NCI-H2029 treated with DMSO at 0.1 percent for 48 hours (cell line): ENCODE data around the gene PAFAH1B2.
"Not testable (repeated sequence)": the region's sequence is repeated elsewhere in the genome, so short reads cannot be mapped to it uniquely, and the experiment has no call there.

Experiments used
- DNase-seq: peaks from one replicate; lab custom pipeline; 2025; lab: John Stamatoyannopoulos, UW

PAFAH1B2 gene

DNA sequence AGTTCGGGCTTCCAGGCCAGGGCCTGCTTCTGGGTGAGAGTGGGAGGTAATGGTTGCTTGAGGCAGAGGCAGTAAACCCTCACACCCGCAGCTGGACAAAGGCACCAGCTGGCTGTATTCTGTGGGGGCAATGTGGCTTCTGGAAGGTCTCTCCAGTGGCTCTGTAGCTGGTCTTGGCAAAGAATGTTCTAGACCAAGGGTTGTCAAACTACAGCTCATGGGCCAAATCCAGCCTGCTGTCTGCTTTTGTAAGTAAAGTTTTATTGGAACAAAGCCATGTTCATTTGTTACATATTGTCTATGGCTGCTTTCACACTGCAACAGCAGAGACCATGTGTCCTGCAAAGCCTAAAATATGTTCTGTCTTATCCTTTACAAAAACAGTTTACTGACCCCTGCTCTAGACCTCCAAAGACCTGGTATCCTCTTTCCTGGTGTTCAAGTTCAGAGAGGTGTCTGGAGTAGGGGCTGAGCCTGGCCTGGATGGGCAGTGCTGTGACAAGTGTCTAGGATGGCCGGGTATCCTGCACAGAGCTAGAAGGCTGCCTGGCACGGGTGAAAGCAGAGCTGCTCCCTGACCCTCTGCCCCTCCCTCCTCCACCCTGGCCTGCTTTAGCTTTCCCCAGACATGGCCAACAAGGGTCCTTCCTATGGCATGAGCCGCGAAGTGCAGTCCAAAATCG is 58.4 kb downstream of the PAFAH1B2 start:
- no peak for DNase-seq

DNA sequence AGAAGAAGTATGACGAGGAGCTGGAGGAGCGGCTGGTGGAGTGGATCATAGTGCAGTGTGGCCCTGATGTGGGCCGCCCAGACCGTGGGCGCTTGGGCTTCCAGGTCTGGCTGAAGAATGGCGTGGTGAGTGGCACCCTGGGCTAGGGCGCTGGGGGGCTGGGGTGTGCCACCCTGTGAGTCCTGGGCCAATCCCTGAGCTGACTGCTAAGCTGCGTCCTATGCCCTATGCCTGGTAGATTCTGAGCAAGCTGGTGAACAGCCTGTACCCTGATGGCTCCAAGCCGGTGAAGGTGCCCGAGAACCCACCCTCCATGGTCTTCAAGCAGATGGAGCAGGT is 59.0 kb downstream of the PAFAH1B2 start:
- DNase-seq = no peak

DNA sequence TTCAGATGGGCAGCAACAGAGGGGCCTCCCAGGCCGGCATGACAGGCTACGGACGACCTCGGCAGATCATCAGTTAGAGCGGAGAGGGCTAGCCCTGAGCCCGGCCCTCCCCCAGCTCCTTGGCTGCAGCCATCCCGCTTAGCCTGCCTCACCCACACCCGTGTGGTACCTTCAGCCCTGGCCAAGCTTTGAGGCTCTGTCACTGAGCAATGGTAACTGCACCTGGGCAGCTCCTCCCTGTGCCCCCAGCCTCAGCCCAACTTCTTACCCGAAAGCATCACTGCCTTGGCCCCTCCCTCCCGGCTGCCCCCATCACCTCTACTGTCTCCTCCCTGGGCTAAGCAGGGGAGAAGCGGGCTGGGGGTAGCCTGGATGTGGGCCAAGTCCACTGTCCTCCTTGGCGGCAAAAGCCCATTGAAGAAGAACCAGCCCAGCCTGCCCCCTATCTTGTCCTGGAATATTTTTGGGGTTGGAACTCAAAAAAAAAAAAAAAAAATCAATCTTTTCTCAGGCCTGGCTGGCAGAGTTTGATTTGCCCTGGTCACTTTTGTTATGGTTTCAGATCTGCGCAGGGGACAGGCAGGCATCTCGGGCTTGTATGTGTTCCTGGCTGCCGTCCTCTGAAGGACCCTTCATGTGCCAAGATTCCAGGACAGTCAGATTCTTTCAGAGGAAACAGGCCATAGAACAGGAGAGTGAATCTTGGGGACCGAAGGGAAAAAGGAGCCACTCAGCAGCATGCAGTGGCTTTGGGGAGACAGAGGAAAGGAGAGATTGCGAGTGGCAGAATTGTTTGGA is 60.4 kb downstream of the PAFAH1B2 start:
- DNase-seq = no peak

DNA sequence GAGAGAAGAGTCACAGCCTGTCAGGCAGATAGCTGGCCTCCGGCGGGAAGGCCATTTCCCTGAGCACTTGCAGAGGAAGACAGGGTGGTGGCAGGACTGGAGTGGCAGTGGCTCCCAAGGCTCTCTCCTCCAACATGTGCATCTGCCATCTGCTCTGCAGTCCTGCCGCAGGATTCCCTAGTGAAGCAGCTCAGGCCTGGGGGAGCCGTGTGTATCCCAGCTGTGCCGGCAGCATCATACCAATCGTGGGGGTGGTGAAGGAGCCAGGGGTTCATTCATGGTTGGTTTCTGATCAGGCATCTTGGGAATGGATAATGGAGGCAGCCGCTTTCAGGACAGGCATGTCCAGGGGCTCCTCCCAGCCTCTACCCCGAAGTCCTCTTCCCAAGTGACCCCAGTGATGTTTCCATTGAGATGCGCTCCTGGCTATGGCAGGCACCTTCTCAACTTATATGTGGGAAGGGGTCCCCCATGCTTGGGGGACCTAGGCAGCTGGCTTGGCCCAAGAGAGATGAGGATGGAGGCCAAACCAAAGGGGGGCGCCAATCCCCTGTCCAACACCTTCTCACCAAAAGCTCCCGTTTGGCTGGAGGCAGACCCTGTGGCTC is 61.2 kb downstream of the PAFAH1B2 start:
- DNase-seq = no peak

- not testable (repeated sequence) for DNase-seq
These were observed 62.0 kb downstream of the PAFAH1B2 start for GRCh38 chr11:117206111-117206510.

DNA sequence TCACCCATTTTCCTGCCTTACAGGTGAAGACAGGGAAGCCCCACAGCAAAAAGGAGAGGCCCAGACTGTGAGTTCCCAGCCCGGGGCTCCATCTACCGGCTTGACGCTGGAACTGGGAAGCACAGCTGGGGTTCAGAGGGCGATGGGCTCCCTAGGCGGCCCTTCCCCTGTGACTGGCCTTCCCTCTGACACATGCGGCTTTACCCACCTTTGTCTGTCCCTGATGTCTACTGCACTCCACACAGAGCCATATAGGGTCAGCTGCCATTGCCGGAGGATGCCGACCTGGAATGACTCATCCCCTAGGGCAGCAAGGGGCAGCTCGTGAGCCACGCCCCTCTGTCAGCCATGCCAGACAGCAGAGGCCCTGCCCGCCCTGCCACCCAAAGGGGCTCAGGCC is 62.8 kb downstream of the PAFAH1B2 start:
- DNase-seq = not testable (repeated sequence)

DNA sequence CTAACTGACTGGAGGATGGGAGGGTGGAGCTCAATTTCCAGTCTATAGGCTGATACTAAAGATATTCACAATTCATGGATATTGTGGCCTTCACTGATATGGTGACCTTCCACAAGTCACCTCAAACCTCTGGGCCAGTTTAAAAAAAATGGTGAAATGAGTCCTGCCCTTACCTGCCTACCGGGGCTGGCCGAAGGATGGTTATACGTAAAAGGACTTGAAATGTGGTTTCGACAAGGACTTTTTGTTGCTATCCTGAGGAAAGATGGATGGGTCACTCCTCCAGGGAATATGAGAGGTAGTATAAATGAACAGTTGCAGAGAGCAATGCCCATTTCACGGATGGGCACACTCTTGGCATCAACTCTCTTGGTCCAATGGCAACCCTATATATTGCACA is 63.4 kb downstream of the PAFAH1B2 start:
- DNase-seq = not testable (repeated sequence)

DNA sequence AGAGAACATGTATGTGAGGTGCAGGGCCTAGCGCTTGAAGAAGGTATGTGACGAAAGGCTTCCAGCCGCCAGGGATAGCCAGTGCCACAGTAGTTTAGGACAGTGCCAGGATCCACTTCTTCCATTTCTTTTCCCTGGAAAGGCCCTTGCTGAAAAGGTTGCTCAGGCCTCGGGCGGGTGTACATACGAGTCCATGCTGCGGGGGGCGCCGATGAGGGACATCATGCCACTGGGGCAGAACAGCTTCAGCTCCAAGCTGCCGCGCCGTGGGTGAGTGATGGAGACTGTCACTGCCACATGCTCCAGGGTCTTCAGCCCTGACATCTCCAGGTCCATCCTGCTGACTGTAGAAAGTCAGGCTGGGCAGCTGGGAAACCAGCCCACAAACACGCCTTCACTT is 64.6 kb downstream of the PAFAH1B2 start:
- not testable (repeated sequence) for DNase-seq

DNA sequence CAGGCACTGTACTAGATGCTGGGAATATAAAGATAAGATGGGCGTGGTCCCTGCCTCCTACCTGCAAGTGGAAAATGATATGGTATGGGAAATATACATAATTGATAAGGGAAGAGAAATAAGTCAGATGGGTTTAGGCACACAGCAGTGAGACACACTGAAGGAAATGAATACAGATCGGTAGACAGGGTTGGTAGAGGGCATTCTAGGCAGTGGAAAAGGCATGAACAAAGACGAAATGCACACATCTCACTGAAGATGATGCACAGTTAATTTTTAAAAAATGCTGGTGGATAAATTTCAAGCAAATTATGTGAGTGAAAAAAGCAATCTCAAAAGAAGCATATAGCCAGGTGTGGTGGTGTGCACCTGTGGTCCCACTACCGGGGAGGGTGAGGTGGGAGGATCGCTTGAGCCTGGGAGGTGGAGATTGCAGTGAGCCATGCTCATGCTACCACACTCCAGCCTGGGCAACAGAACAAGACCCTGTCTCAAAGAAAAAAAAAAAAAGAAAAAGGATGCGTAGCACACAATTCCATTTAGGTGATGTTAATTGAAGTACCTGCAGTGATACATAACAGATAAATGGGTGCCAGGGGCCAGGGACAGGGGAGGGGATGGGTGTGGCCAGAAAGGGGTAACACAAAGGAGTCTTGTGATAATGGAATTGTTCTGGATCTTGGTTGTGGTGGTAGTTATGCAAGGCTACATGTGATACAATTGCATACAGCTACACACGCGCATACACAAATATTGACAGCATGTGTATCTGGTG is 65.5 kb downstream of the PAFAH1B2 start:
- DNase-seq = not testable (repeated sequence)

DNA sequence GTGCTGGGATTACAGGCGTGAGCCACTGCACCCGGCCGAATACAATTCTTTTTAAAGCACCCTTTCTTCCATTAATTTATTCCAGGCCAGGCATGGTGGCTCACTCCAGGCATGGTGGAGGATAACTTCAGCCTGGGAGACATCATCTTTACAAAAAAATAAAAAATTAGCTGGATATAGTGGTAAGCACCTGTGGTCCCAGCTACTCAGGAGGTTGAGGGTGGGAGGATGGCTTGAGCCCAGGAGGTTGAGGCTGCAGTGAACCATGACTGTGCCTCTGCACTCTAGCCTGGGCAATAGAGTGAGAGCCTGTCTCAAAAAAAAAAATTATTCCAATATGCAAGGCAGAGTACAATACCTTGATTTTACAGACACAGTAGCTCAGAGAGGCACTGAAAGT is 66.5 kb downstream of the PAFAH1B2 start:
- no peak for DNase-seq

DNA sequence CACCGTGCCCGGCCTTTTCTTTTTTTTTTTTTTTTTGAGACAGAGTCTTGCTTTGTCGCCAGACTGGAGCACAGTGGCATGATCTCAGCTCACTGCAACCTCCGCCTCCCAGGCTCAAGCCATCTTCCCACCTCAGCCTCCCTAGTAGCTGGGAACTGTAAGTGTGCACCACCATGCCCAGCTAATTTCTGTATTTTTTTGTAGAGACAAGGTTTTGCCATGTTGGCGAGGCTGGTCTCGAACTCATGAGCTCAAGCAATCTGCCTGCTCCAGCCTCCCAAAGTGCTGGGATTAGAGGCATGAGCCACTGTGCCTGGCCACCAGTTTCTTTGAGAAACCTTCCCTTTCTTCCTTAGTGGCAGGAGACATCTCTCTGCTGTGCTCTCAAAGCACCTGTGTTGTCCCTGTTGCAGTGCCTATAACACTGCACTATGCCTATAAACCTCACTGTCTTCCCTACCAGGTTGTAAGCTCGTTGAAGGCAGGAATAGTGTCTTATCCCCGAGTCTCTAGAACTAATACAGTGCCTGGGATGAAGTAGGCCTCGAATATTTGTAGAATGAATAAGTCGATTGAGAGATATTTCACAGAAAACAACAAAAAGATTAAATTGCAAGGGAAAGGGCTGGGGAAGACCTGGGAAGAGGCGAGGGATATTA is 68.7 kb downstream of the PAFAH1B2 start:
- DNase-seq = no peak

DNA sequence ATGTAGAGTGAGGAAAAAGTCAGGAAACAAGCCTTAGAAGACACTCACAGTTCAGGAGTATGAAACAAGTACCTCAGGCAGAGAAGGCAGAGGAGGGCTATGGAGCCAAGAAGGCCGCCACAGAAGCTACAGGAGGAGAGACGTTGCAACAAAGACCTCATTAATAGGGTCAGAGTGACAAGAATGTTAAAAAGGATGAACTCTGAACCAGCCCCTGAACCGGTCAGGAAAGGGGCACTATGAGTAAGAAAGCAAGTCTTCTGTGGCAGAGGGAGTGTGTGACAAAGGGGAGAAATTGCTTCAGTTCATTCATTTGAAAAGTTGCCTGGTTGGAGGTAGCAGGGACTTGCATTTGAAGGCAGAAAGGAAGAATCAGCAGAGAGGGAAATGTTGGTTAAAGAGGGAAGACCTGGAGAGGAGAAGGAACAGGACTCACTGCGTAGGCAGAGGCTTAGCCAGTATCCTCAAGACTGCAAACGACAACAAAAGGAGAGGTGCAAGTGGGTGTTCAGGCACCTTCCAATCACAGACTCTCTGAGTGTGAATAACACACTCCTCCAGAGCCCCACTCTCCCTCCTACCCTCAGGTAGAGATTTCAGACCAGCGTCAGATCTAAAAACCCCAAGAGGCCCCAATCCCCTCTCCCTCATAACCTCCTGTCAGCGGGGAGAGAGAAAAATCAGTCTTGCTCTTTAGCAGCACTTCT is 70.5 kb downstream of the PAFAH1B2 start:
- no peak for DNase-seq

- DNase-seq = no peak
These were observed 73.3 kb downstream of the PAFAH1B2 start for GRCh38 chr11:117217141-117218084.

- no peak for DNase-seq
These were observed 74.2 kb downstream of the PAFAH1B2 start for GRCh38 chr11:117218133-117218915.

GRCh38 chr11:117219001-117219400 is 74.9 kb downstream of the PAFAH1B2 start:
- no peak for DNase-seq

DNA sequence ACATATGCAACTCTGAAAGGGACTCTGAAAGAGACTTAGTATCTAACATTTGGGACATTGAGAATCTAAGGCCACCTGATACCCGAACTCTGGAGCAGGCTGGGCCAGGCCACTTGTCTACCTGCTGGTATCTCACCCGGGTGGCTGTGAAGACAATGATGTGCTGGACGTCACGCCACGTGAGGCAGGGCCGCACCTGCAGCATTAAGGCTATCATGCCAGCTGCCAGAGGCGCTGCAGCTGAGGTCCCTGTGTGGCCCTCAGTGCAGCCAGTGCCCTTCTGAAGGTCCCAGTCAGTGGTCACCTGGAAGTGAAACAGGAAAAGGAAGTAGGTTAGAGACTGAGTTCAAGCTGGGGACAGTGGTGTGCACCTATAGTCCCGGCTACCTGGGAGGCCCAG is 75.4 kb downstream of the PAFAH1B2 start:
- DNase-seq = no peak

- no peak for DNase-seq
These were observed 75.9 kb downstream of the PAFAH1B2 start for GRCh38 chr11:117219995-117220394.

DNA sequence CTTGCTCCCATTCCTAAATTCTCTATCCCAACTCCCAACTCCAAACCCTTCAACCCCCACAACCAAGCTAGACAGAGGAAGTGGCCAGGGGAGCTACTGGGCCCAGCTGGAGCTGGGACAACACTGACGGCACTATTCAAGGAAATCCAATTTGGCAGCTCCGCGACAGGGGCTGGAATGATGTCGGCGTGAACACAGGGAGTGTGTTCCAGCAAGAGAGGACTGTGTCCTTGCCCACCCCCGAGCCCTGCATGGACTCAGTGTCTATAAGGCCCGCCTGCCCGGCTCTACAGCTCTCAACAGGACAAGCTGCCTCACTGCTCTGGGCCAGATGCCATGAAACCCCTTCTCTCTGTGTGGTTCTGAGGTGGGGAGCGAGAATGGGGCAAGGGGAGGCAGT is 76.5 kb downstream of the PAFAH1B2 start:
- no peak for DNase-seq
